Body of pancreas (tissue), 4 donors: ENCODE results near the gene CST6.

Experiments
- CTCF ChIP-seq, 7 experiments: fragments of 450-650 bp in 4 of 7; fragments of 200-600 bp in 3 of 7; sonication (generic) in 3 of 7; IDR thresholded peaks; one replicate each; pipeline ENCODE4 v1.5.1; 2016 to 2019; ENCODE audit warnings: antibody characterized with exemption in 7 of 7
- POLR2A ChIP-seq, 3 donors: fragments of 450-650 bp; IDR thresholded peaks; one replicate each; pipeline ENCODE4 v1.6.1; 2016; ENCODE audit warnings: antibody characterized with exemption in 3 of 3, mild to moderate bottlenecking in 2 of 3

DNA sequence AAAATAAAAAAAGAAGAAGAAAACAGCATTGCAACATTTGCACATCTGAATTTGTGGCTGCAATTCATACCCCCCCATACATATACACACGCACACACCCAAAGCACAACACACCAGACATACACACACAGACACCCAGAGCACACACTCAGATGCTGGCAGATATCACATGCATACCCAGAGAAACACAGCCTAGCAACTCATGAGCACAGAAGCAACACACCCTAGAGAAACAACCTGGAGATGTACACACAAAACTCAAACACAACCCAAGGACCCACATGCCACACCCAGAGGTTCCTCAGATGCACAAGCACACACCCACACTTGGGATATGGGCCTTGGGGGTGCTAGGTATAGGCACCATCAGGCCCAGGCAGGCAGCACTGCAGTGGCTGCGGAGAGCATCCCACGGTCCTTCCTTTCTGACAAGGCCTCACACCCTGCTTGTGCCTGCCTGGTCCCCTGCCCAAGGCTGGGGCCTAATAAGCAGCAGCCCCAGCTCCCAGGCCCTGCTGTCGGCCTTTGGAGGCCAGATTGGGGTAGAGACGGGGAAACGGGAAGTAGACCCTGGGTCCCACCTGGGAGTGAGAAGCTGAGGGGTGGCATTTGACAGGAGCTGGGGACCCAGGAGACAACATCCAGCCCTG lies 3.1 kb downstream of the CST6 start:
- TF ChIP-seq CTCF (IDR thresholded peaks at IDR 0.05) = no peak
- no peak for TF ChIP-seq POLR2A (IDR thresholded peaks at IDR 0.05)
